ENCODE results near the gene CSNK1D.
"Not testable (repeated sequence)": the region's sequence is repeated elsewhere in the genome, so short reads cannot be mapped to it uniquely, and the experiment has no call there.

- TF ChIP-seq EZH2 (IDR thresholded peaks at IDR 0.05; ENCODE audit: insufficient read depth, poor library complexity, severe bottlenecking); EZH2phosphoT487 (IDR thresholded peaks at IDR 0.05; ENCODE audit: insufficient read depth, low read depth): not testable (repeated sequence)
Observed at GRCh38 chr17:82193050-82193449, 80.5 kb downstream of the CSNK1D start.

Data from GM23248 (cell line).